GM19395 (cell line): ENCODE results near the gene SLC50A1.
A peak's percentile ranks its signal among the peaks of the same experiment; 100 is the strongest.

Experiments
- ATAC-seq: cut with Tn5 transposase; IDR thresholded peaks from one replicate; pipeline ENCODE4 v1.9.1; 2021; ENCODE audit warnings: mild to moderate bottlenecking, moderate library complexity; ENCODE audit not compliant: unreplicated experiment

The SLC50A1 gene, protein sequence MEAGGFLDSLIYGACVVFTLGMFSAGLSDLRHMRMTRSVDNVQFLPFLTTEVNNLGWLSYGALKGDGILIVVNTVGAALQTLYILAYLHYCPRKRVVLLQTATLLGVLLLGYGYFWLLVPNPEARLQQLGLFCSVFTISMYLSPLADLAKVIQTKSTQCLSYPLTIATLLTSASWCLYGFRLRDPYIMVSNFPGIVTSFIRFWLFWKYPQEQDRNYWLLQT

DNA sequence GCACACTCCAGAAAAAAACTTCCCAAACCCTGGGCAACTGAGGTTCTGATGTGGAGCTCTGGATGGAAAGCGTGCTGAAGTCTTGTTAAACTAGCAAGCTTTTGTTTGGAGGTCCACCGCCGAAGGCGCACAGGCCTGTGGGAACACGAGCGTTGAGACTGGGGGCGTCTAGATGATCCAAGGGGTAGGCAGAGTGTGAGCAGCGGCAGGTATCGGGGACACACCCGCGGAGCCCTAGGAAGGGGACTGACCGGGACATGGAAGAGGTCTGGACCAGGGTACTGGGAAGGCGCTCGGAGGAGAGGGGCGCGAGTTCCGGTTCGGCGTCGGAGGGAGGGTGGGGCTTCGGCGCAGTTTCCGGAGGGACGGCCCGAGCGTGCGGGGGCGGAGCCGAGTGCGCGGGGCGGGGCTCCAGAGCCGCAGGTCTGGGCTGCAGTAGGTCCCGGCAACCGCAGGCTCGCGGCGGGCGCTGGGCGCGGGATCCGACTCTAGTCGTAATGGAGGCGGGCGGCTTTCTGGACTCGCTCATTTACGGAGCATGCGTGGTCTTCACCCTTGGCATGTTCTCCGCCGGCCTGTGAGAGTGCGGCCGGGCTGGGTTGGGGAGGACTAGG lies at the start of gene SLC50A1:
SLC50A1 (plus strand) TSS at position 438 of the 614 bp plus-strand sequence; CDS start at position 498, 60 bp downstream.
- ATAC-seq, result peak; percentile 75

GRCh38 chr1:155086128-155086741 lies 49.4 kb upstream of the SLC50A1 start:
- no peak for ATAC-seq

DNA sequence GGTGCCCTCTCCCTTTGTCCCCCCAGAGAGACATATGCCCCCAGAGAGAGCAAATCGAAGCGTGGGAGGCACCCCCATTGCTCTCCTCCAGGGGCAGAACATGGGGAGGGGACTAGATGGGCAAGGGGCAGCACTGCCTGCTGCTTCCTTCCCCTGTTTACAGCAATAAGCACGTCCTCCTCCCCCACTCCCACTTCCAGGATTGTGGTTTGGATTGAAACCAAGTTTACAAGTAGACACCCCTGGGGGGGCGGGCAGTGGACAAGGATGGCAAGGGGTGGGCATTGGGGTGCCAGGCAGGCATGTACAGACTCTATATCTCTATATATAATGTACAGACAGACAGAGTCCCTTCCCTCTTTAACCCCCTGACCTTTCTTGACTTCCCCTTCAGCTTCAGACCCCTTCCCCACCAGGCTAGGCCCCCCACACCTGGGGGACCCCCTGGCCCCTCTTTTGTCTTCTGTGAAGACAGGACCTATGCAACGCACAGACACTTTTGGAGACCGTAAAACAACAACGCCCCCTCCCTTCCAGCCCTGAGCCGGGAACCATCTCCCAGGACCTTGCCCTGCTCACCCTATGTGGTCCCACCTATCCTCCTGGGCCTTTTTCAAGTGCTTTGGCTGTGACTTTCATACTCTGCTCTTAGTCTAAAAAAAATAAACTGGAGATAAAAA lies 48.7 kb upstream of the SLC50A1 start:
- no peak for ATAC-seq

DNA sequence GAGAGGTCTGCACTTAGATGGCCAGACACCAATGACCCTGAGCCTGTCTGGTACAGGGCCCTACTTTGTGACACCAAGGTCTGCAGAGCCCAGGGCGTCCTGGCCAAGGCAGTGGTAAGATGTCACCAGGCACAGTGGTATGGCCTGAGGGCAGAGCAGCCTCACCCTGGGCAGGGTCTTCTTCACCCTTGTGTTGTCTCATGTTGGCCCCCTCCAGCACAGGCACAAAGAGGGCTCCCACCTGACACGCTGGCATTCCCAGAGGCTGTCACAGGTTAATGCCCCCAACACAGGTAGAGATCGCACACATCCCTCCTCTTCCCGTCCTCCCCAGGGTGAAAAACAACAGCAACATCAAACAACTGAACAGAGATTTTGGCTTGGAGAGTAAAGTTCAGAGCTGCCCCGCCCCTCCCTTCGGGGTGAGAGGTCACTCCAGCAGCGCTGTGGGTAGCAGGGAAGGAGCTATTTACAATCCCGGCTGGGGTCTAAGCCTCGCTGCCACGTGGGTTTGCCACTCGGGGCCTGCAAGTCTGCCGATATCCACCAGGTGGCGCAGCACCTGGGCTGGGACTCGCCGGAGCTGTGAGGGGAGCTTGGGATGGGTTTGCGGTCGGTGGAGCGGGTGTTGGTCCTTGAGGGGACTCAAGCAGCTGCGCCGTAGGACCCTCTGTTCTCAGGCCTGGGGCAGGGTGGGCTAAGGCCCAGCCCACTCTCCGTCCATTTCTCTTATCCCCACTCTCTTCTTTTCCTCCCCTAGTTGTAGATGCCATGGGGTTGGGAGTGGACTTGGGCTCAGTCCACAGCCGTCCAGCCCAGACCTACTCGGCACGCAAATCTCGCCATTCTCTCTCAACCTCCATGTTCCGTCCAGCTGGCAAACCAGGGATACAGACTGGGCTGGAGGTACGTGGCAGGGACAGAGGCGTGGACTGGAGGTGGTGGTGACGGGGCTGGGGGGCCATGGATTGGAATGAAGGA lies 44.3 kb upstream of the SLC50A1 start:
- no peak for ATAC-seq

GRCh38 chr1:155092131-155092530 lies 43.5 kb upstream of the SLC50A1 start:
- no peak for ATAC-seq

- ATAC-seq, result no peak
Measured at GRCh38 chr1:155092641-155093040, 43.0 kb upstream of the SLC50A1 start.

DNA sequence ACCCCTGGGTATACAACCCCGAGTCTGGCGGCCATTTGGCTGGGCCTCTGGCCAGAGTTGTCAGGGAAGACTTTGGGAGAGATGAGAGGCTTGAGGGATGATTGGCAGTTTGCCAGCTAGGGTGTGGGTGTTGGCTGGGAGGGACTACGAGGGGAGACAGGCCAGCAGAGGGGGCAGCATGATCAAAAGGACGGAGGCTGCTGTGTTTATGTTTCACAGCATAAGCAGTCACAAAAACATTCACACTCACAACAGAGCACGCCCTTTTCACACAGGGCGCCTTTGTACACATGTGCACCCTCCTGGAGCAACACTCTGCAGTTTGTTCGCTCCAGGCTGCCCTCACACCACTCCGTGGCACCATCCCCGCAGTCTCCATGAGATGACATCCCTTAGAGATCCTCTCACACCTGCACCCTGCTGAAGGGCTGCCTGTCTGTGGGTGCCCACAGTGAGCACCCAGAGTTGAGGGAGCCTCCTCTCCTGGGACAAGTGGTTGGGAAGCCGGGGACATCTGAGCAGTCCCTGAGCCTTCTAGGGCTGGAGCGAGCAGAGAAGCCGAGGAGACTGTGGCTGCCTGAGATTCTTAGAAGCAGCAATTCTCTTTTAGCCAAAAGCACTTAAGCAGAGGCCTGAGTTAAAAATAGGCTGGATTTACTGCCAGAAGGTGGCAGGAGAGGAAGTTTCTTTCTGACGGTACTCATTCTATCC lies 41.6 kb upstream of the SLC50A1 start:
- ATAC-seq, result no peak

DNA sequence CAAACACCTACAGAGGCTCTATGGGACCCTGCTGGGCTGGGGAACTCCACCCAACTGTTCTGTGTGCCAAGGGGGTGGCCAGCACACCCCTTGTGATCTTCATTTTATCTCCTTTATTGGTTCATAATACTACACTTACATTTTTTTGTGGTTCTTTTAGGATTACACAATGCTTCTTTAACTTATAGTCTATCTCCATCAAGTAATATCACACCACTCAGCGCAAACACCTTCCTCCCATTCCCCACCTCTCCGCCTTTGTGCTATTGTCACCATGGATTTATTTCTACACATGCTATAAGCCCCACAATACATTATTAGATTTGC lies 41.1 kb upstream of the SLC50A1 start:
- ATAC-seq, result no peak

GRCh38 chr1:155099331-155099730 lies 36.3 kb upstream of the SLC50A1 start:
- ATAC-seq, result no peak

- no peak for ATAC-seq
Measured at GRCh38 chr1:155103325-155103724, 32.3 kb upstream of the SLC50A1 start.

DNA sequence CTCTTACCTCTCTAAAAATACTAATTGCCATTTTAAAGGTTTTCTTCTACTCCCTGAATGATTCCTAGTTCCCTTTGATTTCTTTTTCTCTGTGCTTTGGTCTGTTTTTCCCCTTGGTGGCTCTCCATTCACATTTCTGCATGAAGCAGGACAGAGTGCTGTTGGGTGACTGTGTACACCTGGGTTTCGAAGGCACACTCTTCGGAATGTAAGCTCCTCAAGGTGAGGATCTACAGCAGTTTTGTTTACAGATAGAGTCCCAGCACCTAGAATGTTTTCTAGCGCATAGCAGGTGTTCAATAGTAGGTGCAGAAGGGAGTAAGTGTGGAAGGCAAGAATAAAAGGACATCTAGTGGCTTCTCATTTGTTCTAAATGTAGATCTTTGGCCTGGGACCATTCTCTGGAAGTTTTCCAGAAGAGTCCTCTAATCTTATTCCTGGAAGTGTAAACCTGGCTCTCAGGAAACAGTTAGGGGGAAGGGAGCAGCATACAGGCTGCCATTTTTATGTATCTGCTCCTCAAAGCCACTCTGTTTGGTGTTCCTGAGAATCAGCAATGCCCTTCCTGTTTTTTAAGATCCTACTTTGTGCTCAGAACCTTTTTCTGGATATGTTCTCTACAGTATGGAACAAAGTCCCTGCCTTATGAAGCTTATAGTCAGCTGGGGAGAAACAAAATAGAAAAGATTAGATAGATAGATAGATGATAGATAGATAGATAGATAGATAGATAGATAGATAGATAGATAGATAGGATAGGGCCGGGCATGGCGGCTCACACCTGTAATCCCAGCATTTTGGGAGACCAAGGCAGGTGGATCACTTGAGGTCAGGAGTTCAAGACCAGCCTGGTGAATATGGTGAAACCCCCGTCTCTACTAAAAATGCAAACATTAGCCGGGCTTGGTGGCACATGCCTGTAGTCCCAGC lies 30.8 kb upstream of the SLC50A1 start:
- ATAC-seq, result no peak

DNA sequence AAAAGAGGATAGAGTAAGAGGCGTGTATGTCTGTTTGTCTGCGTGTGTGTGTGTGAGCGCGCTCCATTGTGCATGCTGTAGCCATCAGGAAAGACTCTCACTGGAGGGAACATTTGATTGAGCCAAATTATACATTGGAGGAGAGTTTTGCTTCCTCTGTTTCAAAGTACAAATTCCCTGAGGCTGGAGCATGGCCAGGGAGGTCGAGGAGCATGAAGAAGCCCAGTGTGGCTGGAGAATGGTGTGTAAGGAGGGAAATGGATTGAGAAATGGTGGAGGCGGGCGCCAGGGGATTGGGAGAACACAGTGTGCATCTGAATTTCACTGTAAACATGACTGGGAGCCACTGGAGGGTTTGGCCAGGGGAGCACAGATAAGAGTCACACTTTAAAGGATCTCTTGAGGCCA lies 30.0 kb upstream of the SLC50A1 start:
- no peak for ATAC-seq

DNA sequence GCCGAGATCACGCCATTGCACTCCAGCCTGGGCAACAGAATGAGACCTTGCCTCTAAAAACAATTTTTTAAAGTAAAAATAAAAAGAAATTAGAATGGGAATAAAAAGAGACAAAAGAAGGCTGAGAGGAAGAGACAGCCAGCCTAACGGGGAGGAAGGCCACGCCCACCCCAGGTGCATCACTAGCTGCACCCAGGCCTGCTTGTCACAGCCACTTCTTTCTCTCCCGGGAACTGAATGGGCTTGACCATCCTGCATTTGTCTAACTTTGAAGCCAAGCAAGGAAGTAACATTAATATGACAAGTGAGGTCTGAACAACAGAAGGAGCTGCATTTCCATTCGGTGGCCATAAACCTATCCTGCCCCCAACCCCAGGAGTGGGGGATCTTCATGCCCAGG lies 28.8 kb upstream of the SLC50A1 start:
- no peak for ATAC-seq

- no peak for ATAC-seq
Measured at GRCh38 chr1:155107309-155108264, 28.1 kb upstream of the SLC50A1 start.

- no peak for ATAC-seq
Measured at GRCh38 chr1:155108296-155108695, 27.4 kb upstream of the SLC50A1 start.

- ATAC-seq, result no peak
Measured at GRCh38 chr1:155110381-155110780, 25.3 kb upstream of the SLC50A1 start.

DNA sequence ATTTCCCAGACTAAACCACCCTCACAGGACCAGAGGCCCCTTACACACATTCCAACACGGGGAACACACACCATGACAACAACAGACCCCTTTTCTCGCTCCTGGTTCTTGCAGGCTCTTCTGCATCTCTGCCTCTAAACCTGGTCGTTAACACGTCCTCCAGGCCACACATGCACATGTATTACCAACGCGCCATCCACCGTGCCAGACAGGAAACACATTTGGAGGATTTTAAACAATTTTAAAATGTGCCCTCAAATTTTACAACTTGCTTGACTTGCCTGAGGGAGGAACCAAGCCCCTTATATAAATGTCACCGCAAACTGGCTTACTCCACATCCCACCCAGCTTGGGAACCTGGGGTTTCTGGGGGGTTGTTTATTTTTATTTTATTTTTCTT lies 24.8 kb upstream of the SLC50A1 start:
- ATAC-seq, result no peak

GRCh38 chr1:155113450-155113980 lies 22.1 kb upstream of the SLC50A1 start:
- ATAC-seq, result no peak
